Activated naive CD8-positive, alpha-beta T cell treated with anti-CD3 and anti-CD28 coated beads, Interleukin-2, amount 50 U/mL, for 24 hours (primary cell): Measurements from ENCODE around the gene EHF.

Source experiments
- ATAC-seq: fragments of 150-1000 bp; cut with Tn5 transposase; one replicate; pipeline ENCODE4 v1.10.0; 2021
- DNase-seq: peaks from one replicate; pipeline ENCODE4 v3.0.0; 2021
- H3K27ac Mint-ChIP-seq: one replicate; pipeline ENCODE4 v1.8.0; 2021; ENCODE audit warnings: mild to moderate bottlenecking, mixed read lengths
- H3K27me3 Mint-ChIP-seq: one replicate; pipeline ENCODE4 v1.8.0; 2021; ENCODE audit warnings: mixed read lengths
- H3K36me3 Mint-ChIP-seq: one replicate; pipeline ENCODE4 v1.8.0; 2021; ENCODE audit warnings: low read depth, mixed read lengths
- H3K4me1 Mint-ChIP-seq: one replicate; pipeline ENCODE4 v1.8.0; 2021; ENCODE audit warnings: mixed read lengths
- H3K4me3 Mint-ChIP-seq: one replicate; pipeline ENCODE4 v1.8.0; 2021; ENCODE audit warnings: mild to moderate bottlenecking, moderate library complexity, mixed read lengths
- H3K9me3 Mint-ChIP-seq: one replicate; pipeline ENCODE4 v1.8.0; 2021; ENCODE audit warnings: mixed read lengths

Gene EHF

GRCh38 chr11:34640050-34640923, 19.4 kb downstream of the EHF start:
- H3K27ac Mint-ChIP-seq: no peak overlapping the region
- peaks cover 48% of the 10 kb centered on the region for H3K27me3 Mint-ChIP-seq
- H3K36me3 Mint-ChIP-seq: no peaks in the 10 kb centered on the region
- no peak for ATAC-seq
- no peak for DNase-seq
- H3K4me1 Mint-ChIP-seq: no peaks in the 10 kb centered on the region
- H3K4me3 Mint-ChIP-seq: no peak overlapping the region
- no peaks in the 10 kb centered on the region for H3K9me3 Mint-ChIP-seq

GRCh38 chr11:34640924-34641275, 20.0 kb downstream of the EHF start:
- no peak for ATAC-seq
- DNase-seq: no peak
- Mint-ChIP-seq H3K36me3 (no peaks in the 10 kb centered on the region), H3K4me1 (no peaks in the 10 kb centered on the region), H3K27ac (no peak overlapping the region), H3K27me3 (peaks cover 55% of the 10 kb centered on the region), H3K4me3 (no peak overlapping the region), H3K9me3 (no peaks in the 10 kb centered on the region)

GRCh38 chr11:34641456-34641855, 20.6 kb downstream of the EHF start:
- no peak for ATAC-seq
- DNase-seq: no peak
- H3K27me3 Mint-ChIP-seq: peaks cover 59% of the 10 kb centered on the region
- no peak overlapping the region for H3K4me3 Mint-ChIP-seq
- H3K27ac Mint-ChIP-seq: no peak overlapping the region
- no peaks in the 10 kb centered on the region for H3K36me3 Mint-ChIP-seq
- no peaks in the 10 kb centered on the region for H3K4me1 Mint-ChIP-seq
- H3K9me3 Mint-ChIP-seq: no peaks in the 10 kb centered on the region

- peaks cover 61% of the 10 kb centered on the region for H3K27me3 Mint-ChIP-seq
Measured at GRCh38 chr11:34642001-34642554, 21.2 kb downstream of the EHF start.

GRCh38 chr11:34642873-34643272, 22.0 kb downstream of the EHF start:
- no peak overlapping the region for H3K4me3 Mint-ChIP-seq
- no peaks in the 10 kb centered on the region for H3K36me3 Mint-ChIP-seq
- H3K27me3 Mint-ChIP-seq: peaks cover 69% of the 10 kb centered on the region
- no peaks in the 10 kb centered on the region for H3K4me1 Mint-ChIP-seq
- no peak for ATAC-seq
- DNase-seq: no peak
- no peak overlapping the region for H3K27ac Mint-ChIP-seq
- no peaks in the 10 kb centered on the region for H3K9me3 Mint-ChIP-seq

More at GRCh38 chr11:34642001-34642554, 21.2 kb downstream of the EHF start:
- Mint-ChIP-seq H3K4me1 (no peaks in the 10 kb centered on the region), H3K36me3 (no peaks in the 10 kb centered on the region), H3K9me3 (no peaks in the 10 kb centered on the region), H3K4me3 (no peak overlapping the region), H3K27ac (no peak overlapping the region)
- ATAC-seq (no peak), DNase-seq (no peak)

GRCh38 chr11:34643311-34643710, 22.4 kb downstream of the EHF start:
- no peak for DNase-seq
- H3K4me3 Mint-ChIP-seq: no peak overlapping the region
- ATAC-seq: no peak
- H3K27me3 Mint-ChIP-seq: peaks cover 70% of the 10 kb centered on the region
- H3K27ac Mint-ChIP-seq: no peak overlapping the region
- no peaks in the 10 kb centered on the region for H3K9me3 Mint-ChIP-seq
- H3K4me1 Mint-ChIP-seq: no peaks in the 10 kb centered on the region
- H3K36me3 Mint-ChIP-seq: no peaks in the 10 kb centered on the region

GRCh38 chr11:34643846-34644245, 23.0 kb downstream of the EHF start:
- Mint-ChIP-seq H3K27ac (no peak overlapping the region), H3K4me3 (no peak overlapping the region), H3K9me3 (no peaks in the 10 kb centered on the region), H3K4me1 (peaks cover 3% of the 10 kb centered on the region), H3K27me3 (peaks cover 70% of the 10 kb centered on the region), H3K36me3 (no peaks in the 10 kb centered on the region)
- ATAC-seq (no peak), DNase-seq (no peak)

GRCh38 chr11:34644669-34645406, 23.9 kb downstream of the EHF start:
- H3K27ac Mint-ChIP-seq: no peak overlapping the region
- H3K27me3 Mint-ChIP-seq: peaks cover 66% of the 10 kb centered on the region
- H3K4me3 Mint-ChIP-seq: no peak overlapping the region
- ATAC-seq (no peak), DNase-seq (no peak)
- peaks cover 12% of the 10 kb centered on the region for H3K4me1 Mint-ChIP-seq
- no peaks in the 10 kb centered on the region for H3K9me3 Mint-ChIP-seq
- no peaks in the 10 kb centered on the region for H3K36me3 Mint-ChIP-seq

- Mint-ChIP-seq H3K27me3 (peaks cover 61% of the 10 kb centered on the region), H3K4me3 (no peak overlapping the region), H3K4me1 (peaks cover 26% of the 10 kb centered on the region), H3K36me3 (no peaks in the 10 kb centered on the region), H3K9me3 (no peaks in the 10 kb centered on the region), H3K27ac (no peak overlapping the region)
- DNase-seq (no peak), ATAC-seq (no peak)
Measured at GRCh38 chr11:34646431-34646830, 25.5 kb downstream of the EHF start.

- Mint-ChIP-seq H3K27ac (no peak overlapping the region), H3K9me3 (no peaks in the 10 kb centered on the region), H3K36me3 (no peaks in the 10 kb centered on the region), H3K4me3 (no peak overlapping the region), H3K27me3 (peaks cover 61% of the 10 kb centered on the region), H3K4me1 (peaks cover 33% of the 10 kb centered on the region)
- DNase-seq: no peak
- no peak for ATAC-seq
Measured at GRCh38 chr11:34647131-34647530, 26.2 kb downstream of the EHF start.

GRCh38 chr11:34647532-34647931, 26.6 kb downstream of the EHF start:
- no peak for DNase-seq
- peaks cover 37% of the 10 kb centered on the region for H3K4me1 Mint-ChIP-seq
- no peak for ATAC-seq
- H3K27me3 Mint-ChIP-seq: peaks cover 64% of the 10 kb centered on the region
- H3K36me3 Mint-ChIP-seq: no peaks in the 10 kb centered on the region
- H3K9me3 Mint-ChIP-seq: no peaks in the 10 kb centered on the region
- no peak overlapping the region for H3K4me3 Mint-ChIP-seq
- no peak overlapping the region for H3K27ac Mint-ChIP-seq

GRCh38 chr11:34648036-34648435, 27.1 kb downstream of the EHF start:
- Mint-ChIP-seq H3K36me3 (no peaks in the 10 kb centered on the region), H3K9me3 (no peaks in the 10 kb centered on the region), H3K27ac (no peak overlapping the region), H3K4me1 (peaks cover 40% of the 10 kb centered on the region), H3K27me3 (peaks cover 63% of the 10 kb centered on the region), H3K4me3 (no peak overlapping the region)
- no peak for DNase-seq
- no peak for ATAC-seq

GRCh38 chr11:34649597-34649996, 28.7 kb downstream of the EHF start:
- ATAC-seq (no peak), DNase-seq (no peak)
- Mint-ChIP-seq H3K9me3 (no peaks in the 10 kb centered on the region), H3K27me3 (peaks cover 67% of the 10 kb centered on the region), H3K4me1 (peaks cover 56% of the 10 kb centered on the region), H3K4me3 (no peak overlapping the region), H3K27ac (no peak overlapping the region), H3K36me3 (no peaks in the 10 kb centered on the region)

- Mint-ChIP-seq H3K27ac (peak overlapping the region; percentile 79), H3K27me3 (peaks cover 68% of the 10 kb centered on the region), H3K9me3 (no peaks in the 10 kb centered on the region), H3K36me3 (no peaks in the 10 kb centered on the region), H3K4me3 (peak overlapping the region; percentile 34), H3K4me1 (peaks cover 59% of the 10 kb centered on the region)
- DNase-seq: peak; percentile 77
- ATAC-seq: peak; percentile 94
Measured at GRCh38 chr11:34650528-34650927, 29.6 kb downstream of the EHF start.

GRCh38 chr11:34651551-34651950, 30.7 kb downstream of the EHF start:
- H3K4me1 Mint-ChIP-seq: peaks cover 59% of the 10 kb centered on the region
- H3K9me3 Mint-ChIP-seq: no peaks in the 10 kb centered on the region
- DNase-seq: no peak
- H3K27ac Mint-ChIP-seq: no peak overlapping the region
- H3K4me3 Mint-ChIP-seq: no peak overlapping the region
- no peaks in the 10 kb centered on the region for H3K36me3 Mint-ChIP-seq
- peaks cover 68% of the 10 kb centered on the region for H3K27me3 Mint-ChIP-seq
- ATAC-seq: no peak
